Measurements from ENCODE around the gene OR5A2. TPM values are rescaled to one million over a fixed set of nuclear protein-coding genes. Genes with fewer than 3 reads are reported as not detected.

OR5A2 gene
- total RNA-seq, 2 experiments from 2014 or later: not detected

DNA sequence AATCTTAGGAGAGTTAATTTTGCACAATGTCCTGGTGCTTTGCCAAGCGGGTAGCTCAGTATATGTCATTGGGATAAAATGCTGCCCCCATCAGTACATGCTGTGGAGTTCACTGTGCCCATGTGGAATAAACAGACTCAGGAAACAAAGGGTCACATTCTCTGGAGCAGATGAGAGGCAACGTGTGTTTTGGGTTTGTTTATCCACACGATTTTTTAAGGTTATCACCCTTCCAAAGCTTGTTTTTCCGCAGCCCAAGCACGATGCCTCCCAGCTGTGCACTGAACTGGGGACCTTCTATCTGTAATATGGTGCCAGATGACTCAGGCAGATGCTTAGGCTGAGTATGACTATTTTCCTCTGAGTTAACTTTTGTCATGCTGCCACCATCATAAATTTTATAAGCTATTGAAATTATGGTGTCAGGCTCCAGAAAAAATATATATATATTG lies 37.0 kb upstream of the OR5A2 start:
- POLR2A ChIA-PET: interaction anchor here (0.6 kb wide), 1 partner anchor 109 kb away, joined by 3 read pairs; no protein-coding TSS in a partner anchor
- no peaks in the 10 kb centered on the region for H3K9me3 ChIP-seq (ENCODE audit: low read length)
- no peak overlapping the region for H3K4me2 ChIP-seq (ENCODE audit: low read length)
- intact Hi-C loops (cut with micrococcal nuclease; ENCODE audit: unreplicated experiment): no loop called here
- H4K20me1 ChIP-seq (ENCODE audit: insufficient read depth, low read length): no peaks in the 10 kb centered on the region
- CTCF ChIA-PET (ENCODE audit: unreplicated experiment): no interaction called here
- H3K4me1 ChIP-seq (ENCODE audit: insufficient read depth, low read length, poor library complexity, severe bottlenecking): no peaks in the 10 kb centered on the region
- TF ChIP-seq, protein P1, sequence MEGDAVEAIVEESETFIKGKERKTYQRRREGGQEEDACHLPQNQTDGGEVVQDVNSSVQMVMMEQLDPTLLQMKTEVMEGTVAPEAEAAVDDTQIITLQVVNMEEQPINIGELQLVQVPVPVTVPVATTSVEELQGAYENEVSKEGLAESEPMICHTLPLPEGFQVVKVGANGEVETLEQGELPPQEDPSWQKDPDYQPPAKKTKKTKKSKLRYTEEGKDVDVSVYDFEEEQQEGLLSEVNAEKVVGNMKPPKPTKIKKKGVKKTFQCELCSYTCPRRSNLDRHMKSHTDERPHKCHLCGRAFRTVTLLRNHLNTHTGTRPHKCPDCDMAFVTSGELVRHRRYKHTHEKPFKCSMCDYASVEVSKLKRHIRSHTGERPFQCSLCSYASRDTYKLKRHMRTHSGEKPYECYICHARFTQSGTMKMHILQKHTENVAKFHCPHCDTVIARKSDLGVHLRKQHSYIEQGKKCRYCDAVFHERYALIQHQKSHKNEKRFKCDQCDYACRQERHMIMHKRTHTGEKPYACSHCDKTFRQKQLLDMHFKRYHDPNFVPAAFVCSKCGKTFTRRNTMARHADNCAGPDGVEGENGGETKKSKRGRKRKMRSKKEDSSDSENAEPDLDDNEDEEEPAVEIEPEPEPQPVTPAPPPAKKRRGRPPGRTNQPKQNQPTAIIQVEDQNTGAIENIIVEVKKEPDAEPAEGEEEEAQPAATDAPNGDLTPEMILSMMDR (conservative IDR thresholded peaks at IDR 0.05; ENCODE audit: low read length): no peak
- no peak for TF ChIP-seq EZH2phosphoT487 (IDR thresholded peaks at IDR 0.05; ENCODE audit: borderline replicate concordance, low read depth, low read length)
- no peaks in the 10 kb centered on the region for H3K79me2 ChIP-seq (ENCODE audit: insufficient read depth, low read depth, low read length)
- DNase-seq (ENCODE audit: low spot score): no peak
- no peak overlapping the region for H3K27ac ChIP-seq (ENCODE audit: low read depth, low read length, poor library complexity, severe bottlenecking)
- no peak overlapping the region for H2AFZ ChIP-seq (ENCODE audit: low read length)
- no peaks in the 10 kb centered on the region for H3K9me2 ChIP-seq (ENCODE audit: insufficient read depth, low read length)
- no TSS peak for BruUV-seq (replicated peaks)
- no peak overlapping the region for H3K4me3 ChIP-seq (ENCODE audit: low read depth, low read length, poor library complexity, severe bottlenecking)
- H3K36me3 ChIP-seq (ENCODE audit: insufficient read depth, low read length): no peaks in the 10 kb centered on the region

- Histone ChIP-seq H3K4me1 (ENCODE audit: insufficient read depth, low read length, poor library complexity, severe bottlenecking) (no peaks in the 10 kb centered on the region), H2AFZ (ENCODE audit: low read length) (no peak overlapping the region), H3K4me2 (ENCODE audit: low read length) (no peak overlapping the region), H4K20me1 (ENCODE audit: insufficient read depth, low read length) (no peaks in the 10 kb centered on the region), H3K36me3 (ENCODE audit: insufficient read depth, low read length) (no peaks in the 10 kb centered on the region), H3K4me3 (ENCODE audit: low read depth, low read length, poor library complexity, severe bottlenecking) (no peak overlapping the region), H3K9me3 (ENCODE audit: low read length) (no peaks in the 10 kb centered on the region), H3K9me2 (ENCODE audit: insufficient read depth, low read length) (no peaks in the 10 kb centered on the region), H3K27ac (ENCODE audit: low read depth, low read length, poor library complexity, severe bottlenecking) (no peak overlapping the region), H3K79me2 (ENCODE audit: insufficient read depth, low read depth, low read length) (no peaks in the 10 kb centered on the region)
- intact Hi-C loops (cut with micrococcal nuclease; ENCODE audit: unreplicated experiment): no loop called here
- TF ChIP-seq EZH2phosphoT487 (IDR thresholded peaks at IDR 0.05; ENCODE audit: borderline replicate concordance, low read depth, low read length): no peak
- TF ChIP-seq, protein P1 (conservative IDR thresholded peaks at IDR 0.05; ENCODE audit: low read length): no peak
- BruUV-seq (replicated peaks): no TSS peak
- no peak for DNase-seq (ENCODE audit: low spot score)
- ChIA-PET CTCF (ENCODE audit: unreplicated experiment) (no interaction called here), POLR2A (no interaction called here)
Observed at GRCh38 chr11:59459916-59460315, 33.7 kb upstream of the OR5A2 start.

GRCh38 chr11:59456661-59457060 lies 30.4 kb upstream of the OR5A2 start, which contains the start of gene OR4D6:
TSS of gene OR4D6 (plus strand) at chr11:59456961. CDS start at chr11:59456961, 0 bp downstream.
- Histone ChIP-seq H3K36me3 (ENCODE audit: insufficient read depth, low read length) (no peaks in the 10 kb centered on the region), H4K20me1 (ENCODE audit: insufficient read depth, low read length) (no peaks in the 10 kb centered on the region), H3K4me1 (ENCODE audit: insufficient read depth, low read length, poor library complexity, severe bottlenecking) (no peaks in the 10 kb centered on the region), H3K9me2 (ENCODE audit: insufficient read depth, low read length) (no peaks in the 10 kb centered on the region), H3K4me2 (ENCODE audit: low read length) (no peak within 1 kb of the TSS), H3K4me3 (ENCODE audit: low read depth, low read length, poor library complexity, severe bottlenecking) (no peak within 1 kb of the TSS), H2AFZ (ENCODE audit: low read length) (no peak within 1 kb of the TSS), H3K9me3 (ENCODE audit: low read length) (no peaks in the 10 kb centered on the region), H3K79me2 (ENCODE audit: insufficient read depth, low read depth, low read length) (no peaks in the 10 kb centered on the region), H3K27ac (ENCODE audit: low read depth, low read length, poor library complexity, severe bottlenecking) (no peak within 1 kb of the TSS)
- CTCF ChIA-PET (ENCODE audit: unreplicated experiment): no interaction called here
- no TSS peak for BruUV-seq (replicated peaks)
- POLR2A ChIA-PET: no interaction called here
- no peak for TF ChIP-seq EZH2phosphoT487 (IDR thresholded peaks at IDR 0.05; ENCODE audit: borderline replicate concordance, low read depth, low read length)
- TF ChIP-seq, protein P1 (conservative IDR thresholded peaks at IDR 0.05; ENCODE audit: low read length): no peak
- no peak for DNase-seq (ENCODE audit: low spot score)
- intact Hi-C loops (cut with micrococcal nuclease; ENCODE audit: unreplicated experiment): loop anchor here (1.0 kb wide), 1 partner anchor 9 kb away; no protein-coding TSS in a partner anchor

All from OCI-LY7 (cell line).